ENCODE measurements around the gene CRYBG2. TPM values are rescaled to one million over a fixed set of nuclear protein-coding genes. Genes with fewer than 3 reads are reported as not detected.
"Not testable (repeated sequence)": the region's sequence is repeated elsewhere in the genome, so short reads cannot be mapped to it uniquely, and the experiment has no call there.

The CRYBG2 gene
- total RNA-seq, 1 donor from 2014 or later: 19.5 TPM

GRCh38 chr1:26373281-26373680 lies 19.4 kb upstream of the CRYBG2 start:
- no peak for DNase-seq (ENCODE audit: low read depth)
- no peak for TF ChIP-seq CTCF (IDR thresholded peaks at IDR 0.05; ENCODE audit: insufficient read depth, low read length, severe bottlenecking)
- H3K36me3 ChIP-seq (ENCODE audit: control insufficient read depth, insufficient read depth, low read length): no peaks in the 10 kb centered on the region
- H3K4me3 ChIP-seq (ENCODE audit: low read depth, low read length): no peak overlapping the region
- no peak for FAIRE-seq
- H3K27me3 ChIP-seq (ENCODE audit: control insufficient read depth, insufficient read depth, low read length): no peaks in the 10 kb centered on the region

- H3K27me3 ChIP-seq (ENCODE audit: control insufficient read depth, insufficient read depth, low read length); DNase-seq (ENCODE audit: low read depth); H3K4me3 ChIP-seq (ENCODE audit: low read depth, low read length); H3K36me3 ChIP-seq (ENCODE audit: control insufficient read depth, insufficient read depth, low read length); FAIRE-seq: not testable (repeated sequence)
Measured at GRCh38 chr1:26372611-26373010, 18.7 kb upstream of the CRYBG2 start, which contains the start of gene ZNF683. Gene ZNF683 (minus strand): TSS chr1:26372750. CDS start chr1:26368571, 4,179 bp downstream.

GRCh38 chr1:26372039-26372438 lies 18.1 kb upstream of the CRYBG2 start:
- Histone ChIP-seq H3K27me3 (ENCODE audit: control insufficient read depth, insufficient read depth, low read length) (no peaks in the 10 kb centered on the region), H3K36me3 (ENCODE audit: control insufficient read depth, insufficient read depth, low read length) (no peaks in the 10 kb centered on the region), H3K4me3 (ENCODE audit: low read depth, low read length) (no peak overlapping the region)
- no peak for FAIRE-seq
- no peak for TF ChIP-seq CTCF (IDR thresholded peaks at IDR 0.05; ENCODE audit: insufficient read depth, low read length, severe bottlenecking)
- peak; percentile 88 for DNase-seq (ENCODE audit: low read depth)

GRCh38 chr1:26370591-26371382 lies 16.9 kb upstream of the CRYBG2 start:
- no peak overlapping the region for H3K4me3 ChIP-seq (ENCODE audit: low read depth, low read length)
- no peak for TF ChIP-seq CTCF (IDR thresholded peaks at IDR 0.05; ENCODE audit: insufficient read depth, low read length, severe bottlenecking)
- H3K36me3 ChIP-seq (ENCODE audit: control insufficient read depth, insufficient read depth, low read length): no peaks in the 10 kb centered on the region
- FAIRE-seq: no peak
- DNase-seq (ENCODE audit: low read depth): no peak
- no peaks in the 10 kb centered on the region for H3K27me3 ChIP-seq (ENCODE audit: control insufficient read depth, insufficient read depth, low read length)

GRCh38 chr1:26368486-26368885 lies 14.6 kb upstream of the CRYBG2 start:
- DNase-seq (ENCODE audit: low read depth) (no peak), FAIRE-seq (peak; percentile 36)
- no peaks in the 10 kb centered on the region for H3K36me3 ChIP-seq (ENCODE audit: control insufficient read depth, insufficient read depth, low read length)
- TF ChIP-seq CTCF (IDR thresholded peaks at IDR 0.05; ENCODE audit: insufficient read depth, low read length, severe bottlenecking): no peak
- H3K4me3 ChIP-seq (ENCODE audit: low read depth, low read length): no peak overlapping the region
- H3K27me3 ChIP-seq (ENCODE audit: control insufficient read depth, insufficient read depth, low read length): peaks cover 3% of the 10 kb centered on the region

- H3K27me3 ChIP-seq (ENCODE audit: control insufficient read depth, insufficient read depth, low read length): peaks cover 3% of the 10 kb centered on the region
- TF ChIP-seq CTCF (IDR thresholded peaks at IDR 0.05; ENCODE audit: insufficient read depth, low read length, severe bottlenecking): no peak
- DNase-seq (ENCODE audit: low read depth): no peak
Measured at GRCh38 chr1:26368006-26368405, 14.1 kb upstream of the CRYBG2 start.

More at GRCh38 chr1:26368006-26368405, 14.1 kb upstream of the CRYBG2 start:
- FAIRE-seq: no peak
- Histone ChIP-seq H3K4me3 (ENCODE audit: low read depth, low read length) (no peak overlapping the region), H3K36me3 (ENCODE audit: control insufficient read depth, insufficient read depth, low read length) (no peaks in the 10 kb centered on the region)
